Measurements from ENCODE around the gene NCAM1. TPM values are rescaled to one million over a fixed set of nuclear protein-coding genes. Genes with fewer than 3 reads are reported as not detected.
A peak's percentile ranks its signal among the peaks of the same experiment; 100 is the strongest.

The NCAM1 gene
- total RNA-seq, 1 experiment from 2014 or later = 0.95 TPM

DNA sequence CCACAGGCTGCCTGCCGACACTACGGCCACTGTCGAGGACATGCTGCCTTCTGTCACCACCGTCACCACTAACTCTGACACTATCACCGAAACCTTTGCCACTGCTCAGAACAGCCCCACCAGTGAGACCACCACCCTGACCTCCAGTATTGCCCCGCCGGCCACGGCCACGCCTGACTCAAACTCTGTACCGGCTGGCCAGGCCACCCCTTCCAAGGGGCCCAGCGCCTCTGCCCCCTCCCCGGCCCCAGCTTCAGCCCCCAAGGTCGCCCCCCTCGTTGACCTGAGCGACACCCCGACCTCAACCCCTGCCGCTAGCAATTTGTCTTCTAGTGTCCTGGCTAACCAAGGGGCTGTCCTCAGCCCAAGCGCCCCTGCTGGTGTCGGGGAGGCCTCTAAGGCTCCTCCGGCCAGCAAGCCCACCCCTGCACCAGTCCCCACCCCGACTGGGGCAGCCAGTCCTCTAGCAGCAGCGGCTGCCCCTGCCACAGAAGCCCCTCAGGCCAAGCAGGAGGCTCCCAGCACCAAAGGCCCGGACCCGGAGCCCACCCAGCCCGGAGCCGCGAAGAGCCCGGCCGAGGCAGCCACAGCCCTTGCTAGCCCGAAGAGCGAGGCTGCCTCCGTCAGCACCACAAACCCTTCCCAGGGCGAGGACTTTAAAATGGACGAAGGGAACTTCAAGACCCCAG is 311.9 kb downstream of the NCAM1 start:
- H3K4me1 ChIP-seq = no peaks in the 10 kb centered on the region

GRCh38 chr11:113273720-113274119 is 312.5 kb downstream of the NCAM1 start:
- ChIA-PET CTCF (interaction anchor here (1.3 kb wide), 1 partner anchor 16 kb away, joined by 3 read pairs; no protein-coding TSS in a partner anchor), POLR2A (no interaction called here)
- no peak overlapping the region for H3K4me3 ChIP-seq (ENCODE audit: low read depth, low read length)
- H3K9me3 ChIP-seq = no peaks in the 10 kb centered on the region
- Mint-ChIP-seq H3K36me3 (ENCODE audit: insufficient read depth, unreplicated experiment) (peaks cover 5% of the 10 kb centered on the region), H3K9me3 (ENCODE audit: unreplicated experiment) (no peaks in the 10 kb centered on the region), H3K4me1 (ENCODE audit: low read depth, unreplicated experiment) (no peaks in the 10 kb centered on the region), H3K27me3 (ENCODE audit: insufficient read depth, unreplicated experiment) (peaks cover 9% of the 10 kb centered on the region), H3K27ac (ENCODE audit: unreplicated experiment) (no peak overlapping the region), H3K4me3 (ENCODE audit: unreplicated experiment) (no peak overlapping the region)
- TF ChIP-seq CTCF (IDR thresholded peaks at IDR 0.05; ENCODE audit: insufficient read depth in 1 of 2, low read depth in 1 of 2, low read length in 1 of 2, severe bottlenecking in 1 of 2, unreplicated experiment in 1 of 2) = no peak
- intact Hi-C loops (cut with micrococcal nuclease; ENCODE audit: unreplicated experiment) = no loop called here
- H3K27me3 ChIP-seq (replicated peaks; ENCODE audit: control insufficient read depth, insufficient read depth, low read length) = no peaks in the 10 kb centered on the region
- BruUV-seq (replicated peaks) = no TSS peak
- H3K4me1 ChIP-seq = no peaks in the 10 kb centered on the region
- no peaks in the 10 kb centered on the region for H3K36me3 ChIP-seq (ENCODE audit: control insufficient read depth, insufficient read depth, low read length)
- no peak for DNase-seq

More for the DNA sequence above, 311.9 kb downstream of the NCAM1 start:
- no peaks in the 10 kb centered on the region for H3K4me1 Mint-ChIP-seq (ENCODE audit: low read depth, unreplicated experiment)
- H3K4me3 Mint-ChIP-seq (ENCODE audit: unreplicated experiment) = no peak overlapping the region
- BruUV-seq (replicated peaks) = no TSS peak
- Histone ChIP-seq H3K9me3 (no peaks in the 10 kb centered on the region), H3K4me3 (ENCODE audit: low read depth, low read length) (no peak overlapping the region), H3K27me3 (replicated peaks; ENCODE audit: control insufficient read depth, insufficient read depth, low read length) (no peaks in the 10 kb centered on the region), H3K36me3 (ENCODE audit: control insufficient read depth, insufficient read depth, low read length) (no peaks in the 10 kb centered on the region)
- H3K27me3 Mint-ChIP-seq (ENCODE audit: insufficient read depth, unreplicated experiment) = peaks cover 9% of the 10 kb centered on the region
- H3K9me3 Mint-ChIP-seq (ENCODE audit: unreplicated experiment) = no peaks in the 10 kb centered on the region
- DNase-seq = no peak
- H3K36me3 Mint-ChIP-seq (ENCODE audit: insufficient read depth, unreplicated experiment) = peaks cover 5% of the 10 kb centered on the region
- ChIA-PET CTCF (no interaction called here), POLR2A (no interaction called here)
- intact Hi-C loops (cut with micrococcal nuclease; ENCODE audit: unreplicated experiment) = no loop called here
- TF ChIP-seq CTCF (IDR thresholded peaks at IDR 0.05; ENCODE audit: insufficient read depth in 1 of 2, low read depth in 1 of 2, low read length in 1 of 2, severe bottlenecking in 1 of 2, unreplicated experiment in 1 of 2) = no peak
- no peak overlapping the region for H3K27ac Mint-ChIP-seq (ENCODE audit: unreplicated experiment)

- Mint-ChIP-seq H3K27ac (ENCODE audit: unreplicated experiment) (no peak overlapping the region), H3K4me1 (ENCODE audit: low read depth, unreplicated experiment) (no peaks in the 10 kb centered on the region), H3K36me3 (ENCODE audit: insufficient read depth, unreplicated experiment) (peaks cover 5% of the 10 kb centered on the region), H3K4me3 (ENCODE audit: unreplicated experiment) (no peak overlapping the region), H3K27me3 (ENCODE audit: insufficient read depth, unreplicated experiment) (peaks cover 9% of the 10 kb centered on the region), H3K9me3 (ENCODE audit: unreplicated experiment) (no peaks in the 10 kb centered on the region)
- Histone ChIP-seq H3K9me3 (no peaks in the 10 kb centered on the region), H3K36me3 (ENCODE audit: control insufficient read depth, insufficient read depth, low read length) (no peaks in the 10 kb centered on the region), H3K4me3 (ENCODE audit: low read depth, low read length) (no peak overlapping the region), H3K27me3 (replicated peaks; ENCODE audit: control insufficient read depth, insufficient read depth, low read length) (no peaks in the 10 kb centered on the region), H3K4me1 (no peaks in the 10 kb centered on the region)
- ChIA-PET CTCF (interaction anchor here (1.3 kb wide), 1 partner anchor 15 kb away, joined by 3 read pairs; no protein-coding TSS in a partner anchor), POLR2A (no interaction called here)
- TF ChIP-seq CTCF (IDR thresholded peaks at IDR 0.05; ENCODE audit: insufficient read depth in 1 of 2, low read depth in 1 of 2, low read length in 1 of 2, severe bottlenecking in 1 of 2, unreplicated experiment in 1 of 2) = peak in 1 of 2 experiments; percentile 35
- BruUV-seq (replicated peaks) = no TSS peak
- intact Hi-C loops (cut with micrococcal nuclease; ENCODE audit: unreplicated experiment) = no loop called here
- peak in 1 of 2 experiments; percentile 37 for DNase-seq
These were observed 313.7 kb downstream of the NCAM1 start for GRCh38 chr11:113274713-113275582.
